IMR-90 (cell line): ENCODE data around the gene BCAS3. TPM values are rescaled to one million over a fixed set of nuclear protein-coding genes. Genes with fewer than 3 reads are reported as not detected.

Source experiments
- ATAC-seq: fragments of 200-7000 bp; cut with Tn5 transposase; 2 replicates; pipeline ENCODE4 v1.9.1; 2020; ENCODE audit warnings: low read depth, mild to moderate bottlenecking, moderate library complexity
- BruUV-seq: library from RNA; stranded (reverse); fragments of 400-500 nt; replicated peaks from 2 replicates; lab custom pipeline; 2021; lab: Mats Ljungman, UMichigan
- CTCF ChIA-PET: fragments of 300-600 bp; formaldehyde crosslinking; extraction: SDS; loops from one replicate; lab custom pipeline; 2021; ENCODE audit warnings: antibody characterized with exemption; lab: Yijun Ruan, JAX
- POLR2A ChIA-PET: fragments of 300-600 bp; sonication (Branson Sonifier 250); formaldehyde crosslinking; loops from one replicate; lab custom pipeline; 2022; ENCODE audit warnings: antibody characterized with exemption; ENCODE audit not compliant: unreplicated experiment; lab: Charles Lee
- DNase-seq: peaks from one replicate; pipeline ENCODE4 v3.0.0; 2013
- H2AFZ ChIP-seq: replicated peaks from 2 replicates; pipeline ENCODE3; 2013; ENCODE audit warnings: low read length, mild to moderate bottlenecking; ENCODE audit not compliant: poor library complexity
- H2AK5ac ChIP-seq: 2 replicates; pipeline ENCODE4 v1.6.1; 2013; ENCODE audit warnings: low read depth, low read length, inconsistent platforms
- H2AK9ac ChIP-seq: replicated peaks from 2 replicates; pipeline ENCODE3; 2013; ENCODE audit warnings: mild to moderate bottlenecking, low read depth, low read length, moderate library complexity; ENCODE audit not compliant: poor library complexity
- H2BK120ac ChIP-seq: 2 replicates; pipeline ENCODE4 v1.6.1; 2013; ENCODE audit warnings: low read depth, low read length, inconsistent platforms
- H2BK15ac ChIP-seq: 3 replicates; pipeline ENCODE4 v1.6.1; 2013; ENCODE audit warnings: low read depth, low read length, inconsistent platforms
- H2BK20ac ChIP-seq: 2 replicates; pipeline ENCODE4 v1.6.1; 2013; ENCODE audit warnings: low read depth, mild to moderate bottlenecking, inconsistent platforms, low read length, moderate library complexity
- H2BK5ac ChIP-seq: 2 replicates; pipeline ENCODE4 v1.6.1; 2013; ENCODE audit warnings: mild to moderate bottlenecking, low read depth, low read length, inconsistent platforms; ENCODE audit not compliant: poor library complexity, severe bottlenecking
- H3K14ac ChIP-seq: replicated peaks from 2 replicates; pipeline ENCODE4 v1.6.1; 2013; ENCODE audit warnings: low read depth, low read length, inconsistent platforms
- H3K18ac ChIP-seq: 2 replicates; pipeline ENCODE4 v1.6.1; 2013; ENCODE audit warnings: low read depth, low read length, control low read depth
- H3K23ac ChIP-seq: 2 replicates; pipeline ENCODE4 v1.6.1; 2013; ENCODE audit warnings: low read depth, low read length, inconsistent platforms
- H3K27ac ChIP-seq: 2 replicates; pipeline ENCODE4 v1.5.1; 2013; ENCODE audit warnings: mild to moderate bottlenecking, control low read depth, low read length; ENCODE audit not compliant: insufficient read depth
- H3K27me3 ChIP-seq: 2 replicates; pipeline ENCODE4 v1.6.1; 2013; ENCODE audit warnings: low read length; ENCODE audit not compliant: control insufficient read depth, insufficient read depth
- H3K36me3 ChIP-seq: 2 replicates; pipeline ENCODE4 v1.6.1; 2013; ENCODE audit warnings: low read length, mixed read lengths; ENCODE audit not compliant: control insufficient read depth, insufficient read depth
- H3K4ac ChIP-seq: 2 replicates; pipeline ENCODE4 v1.6.1; 2013; ENCODE audit warnings: low read depth, low read length, inconsistent platforms
- H3K4me1 ChIP-seq: 2 replicates; pipeline ENCODE4 v1.6.1; 2013; ENCODE audit warnings: low read length, mixed read lengths; ENCODE audit not compliant: control insufficient read depth, insufficient read depth
- H3K4me2 ChIP-seq: 2 replicates; pipeline ENCODE4 v1.6.1; 2013; ENCODE audit warnings: low read depth, mild to moderate bottlenecking, control low read depth, low read length, moderate library complexity
- H3K4me3 ChIP-seq: 2 replicates; pipeline ENCODE4 v1.5.1; 2013; ENCODE audit warnings: low read depth, mild to moderate bottlenecking, control low read depth, low read length, moderate library complexity; ENCODE audit not compliant: insufficient read depth
- H3K56ac ChIP-seq: 2 replicates; pipeline ENCODE4 v1.6.1; 2013; ENCODE audit warnings: low read length, inconsistent platforms; ENCODE audit not compliant: insufficient read depth; ENCODE audit errors: extremely low read depth
- H3K79me1 ChIP-seq, 2 experiments: 2 replicates each; pipeline ENCODE4 v1.6.1; 2013; ENCODE audit warnings: low read length in 2 of 2, inconsistent platforms in 1 of 2, low read depth in 1 of 2
- H3K9ac ChIP-seq: 2 replicates; pipeline ENCODE4 v1.6.1; 2013; ENCODE audit warnings: low read depth, low read length, control low read depth
- H3K9me1 ChIP-seq: 2 replicates; pipeline ENCODE4 v1.6.1; 2013; ENCODE audit warnings: low read length, inconsistent platforms; ENCODE audit not compliant: insufficient read depth
- H3K9me3 ChIP-seq: 2 replicates; pipeline ENCODE4 v1.6.1; 2013; ENCODE audit warnings: low read length; ENCODE audit not compliant: control insufficient read depth, insufficient read depth
- H4K20me1 ChIP-seq: 2 replicates; pipeline ENCODE4 v1.6.1; 2013; ENCODE audit warnings: low read length, inconsistent platforms; ENCODE audit not compliant: insufficient read depth
- H4K5ac ChIP-seq: 2 replicates; pipeline ENCODE4 v1.6.1; 2013; ENCODE audit warnings: mild to moderate bottlenecking, low read depth, low read length, control low read depth
- H4K8ac ChIP-seq, 2 experiments: 2 replicates each; pipeline ENCODE4 v1.6.1; 2013; ENCODE audit warnings: low read depth in 2 of 2, low read length in 2 of 2, control low read depth in 1 of 2, inconsistent platforms in 1 of 2
- H4K91ac ChIP-seq: 2 replicates; pipeline ENCODE4 v1.6.1; 2013; ENCODE audit warnings: low read depth, low read length, inconsistent platforms; ENCODE audit not compliant: insufficient read depth
- CEBPB ChIP-seq: IDR thresholded peaks from 2 replicates; pipeline ENCODE4 v1.6.1; 2012; ENCODE audit warnings: low read depth, low read length, improper control_type of control experiment
- CHD1 ChIP-seq: IDR thresholded peaks from 2 replicates; pipeline ENCODE4 v1.6.1; 2012; ENCODE audit warnings: low read depth, low read length, improper control_type of control experiment
- FOS ChIP-seq: fragments of 150-350 bp; IDR thresholded peaks from 2 replicates; pipeline ENCODE4 v1.6.1; 2016; ENCODE audit warnings: low read depth, low read length
- POLR2A ChIP-seq: IDR thresholded peaks from 2 replicates; pipeline ENCODE4 v1.6.1; 2012; ENCODE audit warnings: mild to moderate bottlenecking, low read depth, low read length
- WGBS, 2 experiments: methylation state at CpG; one replicate each; pipeline versions ENCODE4 v1.1.5 to v1.1.7; 2013; ENCODE audit warnings: missing lambda C conversion rate in 2 of 2; ENCODE audit not compliant: insufficient read length in 1 of 2; ENCODE audit errors: extremely low coverage in 2 of 2; 5-methylcytosine and 5-hydroxymethylcytosine counted together
- dilution Hi-C: fragments of 300-500 bp; cut with HindIII; formaldehyde crosslinking; loops from one replicate; pipeline ENCODE4 v1.14.3; 2018; ENCODE audit warnings: low sequenced_read_pairs; ENCODE audit not compliant: unreplicated experiment
- in situ Hi-C: fragments of 300-500 bp; cut with MboI; formaldehyde crosslinking; loops from 3 replicates; pipeline ENCODE4 v1.14.3; 2019; ENCODE audit warnings: low sequenced_read_pairs, inconsistent platforms, mixed read lengths
- intact Hi-C: fragments of 100-400 bp; cut with micrococcal nuclease; formaldehyde crosslinking; loops from 2 replicates; pipeline ENCODE4 v1.10.0; 2022
- polyA plus RNA-seq, 3 experiments: library from polyadenylated mRNA; depleted of rRNA; stranded (reverse); fragments of >200 nt; gene quantifications; 2 replicates each; pipeline ENCODE4 v1.2.3, GENCODE V29; 2012; ENCODE audit warnings: low replicate concordance in 1 of 3
- total RNA-seq: library from RNA; depleted of rRNA; stranded (reverse); fragments of >200 nt; gene quantifications from 2 replicates; pipeline ENCODE4 v1.2.3, GENCODE V29; 2012

Gene BCAS3
- total and polyA plus RNA-seq, 2 of the 4 experiments (the other 2 are of a cell fraction), result 6.3 to 27.1 TPM

GRCh38 chr17:61205931-61206330, 528.3 kb downstream of the BCAS3 start:
- DNase-seq (peak; percentile 31), ATAC-seq (no peak)
- Histone ChIP-seq H4K20me1 (no peaks in the 10 kb centered on the region), H2AFZ (no peak overlapping the region), H2BK20ac (peak overlapping the region; percentile 7; the same call in 1 of the 2 replicates), H2BK5ac (no peak overlapping the region), H3K9me1 (peaks cover 10% of the 10 kb centered on the region; the same call in 1 of the 2 replicates), H3K27me3 (no peaks in the 10 kb centered on the region), H4K8ac (peak overlapping the region in 1 of 2 experiments; percentile 35; a peak in 1 of 4 replicates), H3K9ac (no peak overlapping the region), H3K4me3 (no peak overlapping the region), H3K56ac (no peak overlapping the region), H2BK120ac (peak overlapping the region; percentile 75), H3K14ac (peak overlapping the region; percentile 39; the same call in 1 of the 2 replicates), H3K23ac (0 out of 2 replicates have a peak overlapping the region, but pooled peaks have one; percentile 88), H3K4me1 (peaks cover 18% of the 10 kb centered on the region), H2BK15ac (peak overlapping the region; percentile 95; the same call in 1 of the 3 replicates), H3K79me1 (peaks cover 3 to 17% of the 10 kb centered on the region in 2 experiments; a peak in 2 of 4 replicates), H3K36me3 (no peaks in the 10 kb centered on the region), H4K91ac (peak overlapping the region; percentile 76; the same call in 1 of the 2 replicates), H3K4ac (peak overlapping the region; percentile 87; the same call in 1 of the 2 replicates), H4K5ac (0 out of 2 replicates have a peak overlapping the region, but pooled peaks have one; percentile 7), H2AK9ac (no peak overlapping the region), H3K9me3 (no peaks in the 10 kb centered on the region), H3K4me2 (no peak overlapping the region), H2AK5ac (peak overlapping the region; percentile 91; the same call in 1 of the 2 replicates), H3K27ac (no peak overlapping the region), H3K18ac (no peak overlapping the region; the same call in 1 of the 2 replicates)
- BruUV-seq, result no TSS peak
- no CpG with 5 or more reads among the region's 4 CpGs for WGBS, 2 experiments
- dilution Hi-C loops, result no loop called here
- CTCF ChIA-PET, result no interaction called here
- TF ChIP-seq POLR2A, result no peak
- 0 out of 2 replicates have a peak, but pooled peaks have one; percentile 33 for TF ChIP-seq FOS
- no peak for TF ChIP-seq CHD1
- TF ChIP-seq CEBPB, result no peak
- intact Hi-C loops, result no loop called here
- POLR2A ChIA-PET, result no interaction called here
- in situ Hi-C loops, result no loop called here
